A673 (cell line): ENCODE measurements around the gene DNAI1.

Source experiments
- EZH2 ChIP-seq: fragments of 200-600 bp; sonication (generic); IDR thresholded peaks from 2 replicates; pipeline ENCODE4 v1.6.1; 2017; ENCODE audit warnings: borderline replicate concordance, low read depth, mild to moderate bottlenecking, mixed read lengths, antibody characterized with exemption, low read length; ENCODE audit not compliant: poor library complexity, severe bottlenecking
- TF ChIP-seq, protein P1 (sequence below): fragments of 300-800, 200-600 bp; sonication (generic); conservative IDR thresholded peaks from 2 replicates; pipeline ENCODE4 v1.5.1; 2017; ENCODE audit warnings: low read depth, mild to moderate bottlenecking, antibody characterized with exemption, low read length, moderate library complexity, mixed read lengths

DNA sequence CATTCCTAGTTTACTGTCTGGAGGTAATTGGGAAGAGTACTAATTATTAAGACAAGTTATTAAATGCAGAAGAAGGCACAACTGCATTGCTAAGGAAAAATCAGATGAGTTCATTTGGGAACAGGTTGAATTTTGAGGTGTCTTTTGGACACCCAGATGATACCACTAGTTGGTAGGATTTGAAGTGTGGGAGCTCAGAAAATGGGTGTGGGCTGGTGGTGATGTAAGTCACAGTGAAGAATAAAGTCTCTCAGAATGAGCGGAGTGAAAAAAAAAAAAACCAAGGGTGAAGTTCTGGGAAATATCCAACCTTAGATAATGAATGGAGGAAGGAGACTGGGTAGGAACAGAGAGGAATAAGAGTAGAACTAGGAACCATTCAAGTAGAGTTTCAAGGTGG, 46.3 kb upstream of the DNAI1 start:
- TF ChIP-seq, protein P1, sequence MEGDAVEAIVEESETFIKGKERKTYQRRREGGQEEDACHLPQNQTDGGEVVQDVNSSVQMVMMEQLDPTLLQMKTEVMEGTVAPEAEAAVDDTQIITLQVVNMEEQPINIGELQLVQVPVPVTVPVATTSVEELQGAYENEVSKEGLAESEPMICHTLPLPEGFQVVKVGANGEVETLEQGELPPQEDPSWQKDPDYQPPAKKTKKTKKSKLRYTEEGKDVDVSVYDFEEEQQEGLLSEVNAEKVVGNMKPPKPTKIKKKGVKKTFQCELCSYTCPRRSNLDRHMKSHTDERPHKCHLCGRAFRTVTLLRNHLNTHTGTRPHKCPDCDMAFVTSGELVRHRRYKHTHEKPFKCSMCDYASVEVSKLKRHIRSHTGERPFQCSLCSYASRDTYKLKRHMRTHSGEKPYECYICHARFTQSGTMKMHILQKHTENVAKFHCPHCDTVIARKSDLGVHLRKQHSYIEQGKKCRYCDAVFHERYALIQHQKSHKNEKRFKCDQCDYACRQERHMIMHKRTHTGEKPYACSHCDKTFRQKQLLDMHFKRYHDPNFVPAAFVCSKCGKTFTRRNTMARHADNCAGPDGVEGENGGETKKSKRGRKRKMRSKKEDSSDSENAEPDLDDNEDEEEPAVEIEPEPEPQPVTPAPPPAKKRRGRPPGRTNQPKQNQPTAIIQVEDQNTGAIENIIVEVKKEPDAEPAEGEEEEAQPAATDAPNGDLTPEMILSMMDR: no peak
- no peak for TF ChIP-seq EZH2
